HG03571 (cell line): Measurements from ENCODE around the gene KRT71.

Source experiments
- ATAC-seq: cut with Tn5 transposase; IDR thresholded peaks from one replicate; pipeline ENCODE4 v1.9.1; 2021; ENCODE audit not compliant: unreplicated experiment

KRT71 gene

DNA sequence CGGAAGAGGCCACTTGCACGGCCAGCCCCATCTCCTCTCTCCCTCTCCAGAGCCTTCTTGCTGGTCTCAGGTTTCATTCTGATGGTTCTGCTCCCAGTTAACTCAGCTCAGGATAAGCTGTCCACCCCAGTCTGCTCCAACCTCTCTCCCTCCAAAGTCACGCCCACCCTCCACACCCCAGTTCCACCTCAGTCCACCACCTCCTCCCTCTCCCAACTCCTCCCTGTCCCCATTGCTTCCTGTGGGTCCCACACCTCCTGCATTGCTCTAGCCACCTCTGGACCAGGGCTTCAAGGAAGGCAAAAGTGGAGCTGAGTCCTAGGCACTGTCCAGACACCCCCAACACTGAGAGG lies 13.1 kb downstream of the KRT71 start:
- ATAC-seq, result no peak

DNA sequence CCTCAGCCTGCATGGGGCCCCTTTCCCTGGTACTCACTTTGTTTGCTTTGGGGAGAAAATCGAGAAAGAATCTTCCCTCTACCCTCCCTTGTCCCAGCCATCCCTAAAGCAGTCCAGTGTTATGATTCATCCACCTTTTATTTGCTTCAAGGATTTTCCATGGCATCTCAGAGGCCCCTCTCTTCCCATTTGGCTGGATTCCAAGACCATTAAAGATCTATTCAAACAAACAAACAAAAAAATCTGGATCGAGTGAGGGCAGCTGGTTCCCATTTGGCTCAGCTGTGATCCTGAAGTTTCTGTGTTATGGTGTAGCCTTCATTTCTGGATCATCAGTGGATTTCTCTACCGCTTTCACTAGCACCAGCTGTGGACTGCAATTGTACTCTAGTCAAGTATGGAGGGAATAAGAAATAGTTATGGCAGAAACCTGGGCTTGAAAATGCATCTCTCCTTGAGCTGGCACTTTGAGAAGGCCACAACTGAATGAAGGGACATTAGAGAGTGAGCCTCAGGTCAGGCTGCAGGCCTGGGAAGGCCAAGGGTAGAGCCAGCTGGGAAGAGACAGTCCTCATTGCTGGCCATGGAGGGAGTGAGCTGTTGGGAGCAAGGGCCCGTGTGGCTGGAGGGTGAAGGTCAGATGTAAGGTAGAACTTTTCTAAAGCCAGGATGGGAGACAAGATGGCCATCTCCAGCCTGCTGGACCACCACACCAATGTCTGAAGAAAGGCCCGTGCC lies 13.7 kb downstream of the KRT71 start:
- no peak for ATAC-seq

DNA sequence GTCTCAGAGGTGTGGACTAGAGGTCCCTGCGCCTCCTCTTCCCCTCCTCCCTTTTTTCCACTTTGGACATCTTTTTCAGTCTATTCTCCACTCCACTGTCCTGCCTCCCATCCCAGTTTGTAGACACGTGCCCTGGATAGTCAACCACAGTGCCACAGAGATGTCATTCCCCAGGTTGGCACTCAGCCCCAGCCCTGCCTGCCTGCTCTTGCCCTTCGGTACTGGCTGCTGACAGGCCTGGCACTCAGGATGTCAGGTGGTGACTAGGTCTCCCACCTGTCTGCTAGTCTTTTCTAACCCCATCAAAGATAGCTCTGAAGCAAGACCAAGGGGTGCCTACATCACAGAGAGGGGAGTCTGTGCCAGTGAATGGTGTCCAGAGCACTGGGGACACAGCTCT lies 15.8 kb downstream of the KRT71 start:
- ATAC-seq, result no peak

DNA sequence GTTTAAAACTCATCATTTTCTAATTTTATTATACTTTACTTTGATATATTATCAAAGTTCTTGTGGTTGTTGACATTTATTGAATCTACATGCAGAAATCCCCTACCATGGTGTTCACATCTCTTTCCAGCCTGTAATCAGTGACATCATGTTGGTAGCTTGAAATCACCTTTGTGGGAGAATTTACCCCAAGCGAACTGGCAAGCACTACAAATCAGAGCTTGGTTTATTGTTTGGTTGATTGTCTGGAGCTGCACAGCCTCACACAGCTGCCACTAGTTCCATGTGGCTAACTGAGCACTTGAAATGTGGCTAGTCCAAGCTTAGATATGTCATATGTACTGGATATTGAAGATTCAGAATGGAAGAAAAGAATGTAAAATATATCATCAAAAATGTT lies 17.4 kb downstream of the KRT71 start:
- no peak for ATAC-seq

DNA sequence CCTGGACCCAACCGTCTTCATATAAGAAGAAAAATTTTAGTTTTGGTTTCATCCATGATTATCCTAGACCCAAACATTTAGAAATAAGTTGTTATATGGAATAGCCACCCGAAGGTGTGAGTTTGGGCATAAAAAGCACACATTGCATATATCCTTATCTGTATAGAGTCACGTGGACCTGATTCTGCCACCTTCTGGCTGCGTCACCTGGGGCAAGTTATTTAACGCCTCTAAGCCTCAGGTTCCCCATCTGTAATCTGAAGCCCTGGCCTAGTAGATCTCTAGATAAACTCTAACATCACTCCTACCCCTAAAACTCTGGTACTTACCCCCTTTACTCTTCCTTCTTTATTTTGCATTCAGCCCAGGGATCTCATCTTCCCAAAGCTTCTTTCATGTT lies 18.5 kb downstream of the KRT71 start:
- no peak for ATAC-seq

DNA sequence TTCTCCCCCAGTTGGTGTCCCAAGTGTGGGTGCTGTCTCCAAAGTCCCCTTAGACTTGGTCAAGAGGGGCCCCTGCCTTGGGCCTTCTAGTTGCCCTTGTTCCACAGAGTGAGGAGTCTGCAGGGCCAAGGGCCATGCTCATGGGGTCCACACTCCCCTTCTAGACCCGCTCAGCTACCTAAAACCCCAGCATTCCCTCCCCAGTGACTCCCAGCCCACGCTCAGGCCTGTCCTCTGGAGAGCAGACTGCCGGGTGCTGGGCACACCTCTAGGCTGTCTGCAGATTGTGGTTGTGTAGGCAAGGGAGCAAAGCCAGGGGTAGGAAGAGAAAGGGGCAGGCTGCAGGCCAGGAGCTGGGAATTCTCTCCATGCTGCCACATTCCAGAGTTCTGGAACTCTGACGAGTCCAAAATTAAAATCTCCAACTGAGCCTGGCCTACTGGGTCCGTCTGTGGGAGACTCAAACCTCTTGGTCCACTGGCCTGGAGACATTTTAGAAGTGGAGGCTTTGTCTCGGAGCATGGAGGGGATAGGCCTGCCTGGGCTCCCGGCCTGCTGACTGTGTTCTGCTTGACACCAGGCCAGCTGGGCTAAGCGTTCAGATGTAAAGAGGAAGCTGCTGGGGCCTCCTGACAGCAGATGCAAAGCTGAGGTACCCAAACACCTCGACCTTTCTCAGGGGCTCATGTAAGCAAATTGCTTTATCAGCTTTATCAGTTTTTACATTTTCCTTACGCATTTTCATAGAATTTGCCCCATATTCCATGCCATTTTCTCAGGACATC lies 19.1 kb downstream of the KRT71 start:
- no peak for ATAC-seq

DNA sequence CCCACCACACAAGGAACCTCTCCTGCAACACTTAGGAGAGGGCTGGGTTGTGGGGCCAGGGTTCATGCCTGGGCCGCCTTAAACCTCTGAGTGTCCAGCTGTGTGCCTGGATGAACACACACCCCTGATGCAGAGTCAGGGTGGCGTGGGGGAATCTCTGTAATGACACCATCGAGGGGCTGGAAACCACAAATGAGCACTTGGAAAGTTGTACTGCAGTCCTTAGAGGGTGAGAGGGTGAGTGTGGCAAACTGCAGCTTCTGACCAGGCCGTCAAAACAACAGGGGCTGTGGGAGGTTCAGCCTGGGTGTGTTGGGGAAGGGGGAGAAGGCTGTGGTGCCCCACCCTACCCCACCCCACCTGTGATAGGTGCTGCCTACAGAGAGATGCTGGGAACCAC lies 20.3 kb downstream of the KRT71 start:
- no peak for ATAC-seq

DNA sequence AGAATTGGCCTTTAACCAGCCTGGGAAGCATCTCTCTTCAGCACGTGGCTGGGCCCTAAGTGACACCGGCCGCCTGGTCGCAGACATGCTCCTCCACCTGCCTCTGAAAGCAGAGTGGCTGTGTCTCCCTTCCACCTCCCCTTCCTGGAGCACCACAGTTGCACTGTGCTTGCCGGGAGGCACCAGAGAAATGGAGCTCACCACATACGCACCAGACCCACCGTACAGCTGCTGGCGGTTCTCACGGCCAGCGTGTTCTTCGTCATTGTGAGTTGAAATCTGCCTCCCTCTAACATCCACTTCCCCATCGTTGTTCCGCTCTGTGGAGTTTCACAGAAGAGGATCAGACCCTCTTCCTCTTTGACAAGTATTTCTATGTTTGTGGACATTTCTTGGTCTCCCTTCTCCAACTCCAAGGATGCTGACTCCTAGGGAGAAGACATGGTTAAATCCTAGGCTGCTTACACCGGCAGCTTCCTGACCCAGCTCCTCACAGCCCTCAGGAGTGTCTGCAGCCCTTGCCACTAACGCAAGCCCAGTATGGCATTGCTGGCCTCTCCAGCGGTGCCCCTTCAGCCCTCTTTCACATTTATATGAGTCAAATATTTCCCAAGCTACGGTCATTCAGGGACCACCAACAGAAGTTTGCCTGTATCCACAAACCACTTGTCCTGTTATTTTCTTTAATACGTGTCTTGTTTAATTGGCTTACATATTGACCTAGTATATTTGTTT lies 21.2 kb downstream of the KRT71 start:
- no peak for ATAC-seq

DNA sequence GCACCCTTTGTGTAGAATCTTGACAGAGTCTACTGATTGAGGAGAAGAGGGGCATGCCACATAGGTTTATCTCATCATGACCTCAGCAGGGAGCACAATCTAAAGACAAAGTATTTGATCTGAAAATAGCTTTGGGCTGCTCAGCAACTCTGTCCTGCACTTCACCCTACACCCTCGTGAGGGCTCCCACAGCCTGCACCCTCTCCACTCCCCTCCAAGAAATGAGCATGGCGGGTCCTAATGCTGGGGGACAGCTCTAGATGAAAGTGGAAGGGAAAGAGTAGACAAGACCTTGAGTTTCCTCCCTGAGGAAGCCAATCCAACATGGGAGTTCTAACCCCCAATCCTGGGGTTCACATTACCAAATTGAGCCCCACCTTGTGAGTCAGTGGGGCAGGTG lies 22.0 kb downstream of the KRT71 start:
- no peak for ATAC-seq

DNA sequence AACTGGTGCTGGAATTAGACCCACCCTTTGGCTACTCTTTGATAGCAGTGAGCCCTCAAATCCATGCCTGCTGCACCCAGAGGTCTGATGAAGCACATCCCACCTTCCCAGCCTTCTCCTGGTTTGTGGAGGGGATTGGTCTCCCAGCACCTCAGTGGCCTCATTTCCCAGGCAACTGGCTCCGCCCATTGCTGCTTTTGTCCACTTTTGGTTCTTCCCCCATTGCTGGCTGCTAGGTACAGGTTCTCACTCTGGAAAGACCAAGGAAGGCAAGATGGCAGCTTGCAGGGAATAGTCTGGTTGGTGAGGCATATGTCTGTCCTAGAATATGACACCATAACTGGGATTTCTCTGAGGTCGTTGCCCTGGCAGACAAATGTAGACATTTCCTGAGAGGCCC lies 22.6 kb downstream of the KRT71 start:
- ATAC-seq, result no peak

DNA sequence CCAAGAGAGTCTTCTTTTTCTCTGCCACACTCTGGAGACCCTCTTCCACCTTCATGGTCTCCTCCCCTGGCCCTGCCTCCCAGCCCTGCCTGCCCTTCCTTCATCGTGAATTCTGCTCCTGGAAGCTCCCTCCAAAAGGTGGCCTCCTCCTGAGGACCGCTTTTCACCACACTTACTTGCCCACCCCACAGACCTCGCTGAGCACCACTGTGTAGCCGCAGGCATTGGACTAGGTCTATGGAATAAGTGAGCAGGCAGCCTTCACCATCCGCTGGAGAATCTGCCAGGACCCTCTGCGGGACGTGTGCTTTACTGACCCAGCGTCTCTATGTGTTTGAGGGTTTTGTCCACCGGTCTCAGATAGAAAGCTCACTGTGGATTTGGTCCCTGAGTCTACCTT lies 23.1 kb downstream of the KRT71 start:
- no peak for ATAC-seq

DNA sequence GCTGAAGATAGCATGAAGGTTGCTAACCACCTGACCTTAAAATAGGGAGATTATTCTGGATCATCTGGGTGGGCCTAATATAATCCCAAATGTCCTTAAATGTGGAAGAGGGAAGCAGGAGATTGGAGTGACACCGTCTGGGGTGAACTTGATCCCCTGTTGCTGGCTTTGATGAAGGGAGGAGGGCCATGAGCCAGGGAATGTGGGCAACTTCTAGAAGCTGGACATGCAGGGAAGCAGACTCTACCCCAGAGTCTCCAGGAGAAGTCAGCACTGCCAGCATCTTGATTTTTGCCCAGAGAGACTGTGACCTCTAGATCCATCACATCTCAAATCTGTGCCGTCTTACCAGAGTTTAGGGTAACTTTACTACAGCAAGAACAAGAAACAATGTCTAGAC lies 23.5 kb downstream of the KRT71 start:
- no peak for ATAC-seq

DNA sequence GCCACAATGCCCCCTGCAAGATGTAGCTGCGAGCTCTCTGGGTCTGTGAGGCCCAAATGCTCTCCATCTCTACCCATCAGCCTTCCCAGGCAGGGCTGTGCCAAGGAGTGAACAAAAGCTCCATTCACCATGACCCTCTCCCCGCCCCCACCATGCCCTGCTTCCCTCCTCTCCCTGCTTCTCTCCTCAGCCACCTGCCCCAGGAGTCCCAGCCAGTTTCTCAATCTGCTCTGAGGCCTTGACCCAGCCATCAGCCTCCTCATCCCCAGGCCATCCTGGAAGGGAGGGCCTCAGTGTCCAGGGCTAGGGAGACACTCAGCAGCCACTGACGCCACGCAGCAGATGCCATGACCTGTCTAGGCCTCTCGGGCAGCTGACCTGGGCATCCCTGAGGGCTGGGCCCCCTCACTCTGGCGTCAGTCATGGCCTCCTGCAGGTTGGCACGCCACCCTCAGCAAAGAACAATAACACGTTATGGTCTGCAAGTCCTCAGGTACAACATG lies 24.3 kb downstream of the KRT71 start:
- no peak for ATAC-seq

DNA sequence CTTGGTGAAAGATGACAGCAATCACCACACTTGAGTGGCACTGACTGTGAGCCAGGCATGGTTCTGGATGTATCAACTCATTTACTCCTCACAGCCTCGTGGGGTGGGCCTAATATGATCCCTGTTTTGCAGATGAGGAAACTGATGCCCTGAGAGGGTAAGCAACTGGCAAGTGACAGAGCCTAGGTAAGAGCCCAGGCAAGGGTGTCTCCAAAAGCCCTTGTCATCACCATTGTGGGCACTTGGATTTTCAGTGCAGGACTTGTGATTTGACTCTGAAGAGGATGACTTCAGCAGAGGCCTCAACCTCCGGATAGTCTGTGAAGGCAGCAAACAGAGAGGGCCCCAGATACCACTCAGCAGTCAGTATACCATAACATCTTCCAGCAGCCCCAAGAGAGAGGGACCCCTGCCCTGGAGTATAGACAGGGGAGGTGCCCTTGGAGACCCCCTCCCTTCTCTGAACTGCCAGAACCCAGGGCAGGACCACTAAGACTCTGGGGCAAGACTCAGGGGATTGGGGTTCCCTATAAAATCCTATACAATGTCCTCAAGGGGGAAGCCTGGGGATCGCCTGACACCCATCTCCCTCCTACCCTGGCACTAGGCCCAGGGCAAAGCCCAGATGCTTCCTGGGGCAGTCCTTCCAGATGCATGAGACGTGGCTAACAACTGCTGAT lies 25.7 kb downstream of the KRT71 start:
- no peak for ATAC-seq

DNA sequence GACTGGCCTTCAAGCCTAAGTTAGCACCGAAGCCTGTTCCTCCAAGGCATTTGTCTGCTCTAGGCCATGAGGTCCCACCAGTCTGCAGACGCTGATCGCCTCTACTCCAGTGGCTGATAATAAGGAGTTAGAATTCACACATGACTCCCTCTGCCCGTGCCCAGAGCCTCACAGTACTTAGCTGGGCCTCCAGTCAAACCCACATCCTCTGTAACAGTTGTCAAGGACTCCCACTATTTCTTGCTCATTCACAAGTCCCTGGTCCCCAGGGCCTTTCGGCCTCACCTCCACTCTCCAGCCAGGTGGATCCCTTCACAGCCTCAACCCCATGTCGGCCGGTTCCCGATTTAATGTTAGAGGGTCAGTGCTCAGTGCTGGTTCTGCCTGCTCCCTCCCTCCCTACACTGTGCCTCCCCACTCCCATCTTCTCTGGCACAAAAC lies 26.4 kb downstream of the KRT71 start:
- ATAC-seq, result no peak

DNA sequence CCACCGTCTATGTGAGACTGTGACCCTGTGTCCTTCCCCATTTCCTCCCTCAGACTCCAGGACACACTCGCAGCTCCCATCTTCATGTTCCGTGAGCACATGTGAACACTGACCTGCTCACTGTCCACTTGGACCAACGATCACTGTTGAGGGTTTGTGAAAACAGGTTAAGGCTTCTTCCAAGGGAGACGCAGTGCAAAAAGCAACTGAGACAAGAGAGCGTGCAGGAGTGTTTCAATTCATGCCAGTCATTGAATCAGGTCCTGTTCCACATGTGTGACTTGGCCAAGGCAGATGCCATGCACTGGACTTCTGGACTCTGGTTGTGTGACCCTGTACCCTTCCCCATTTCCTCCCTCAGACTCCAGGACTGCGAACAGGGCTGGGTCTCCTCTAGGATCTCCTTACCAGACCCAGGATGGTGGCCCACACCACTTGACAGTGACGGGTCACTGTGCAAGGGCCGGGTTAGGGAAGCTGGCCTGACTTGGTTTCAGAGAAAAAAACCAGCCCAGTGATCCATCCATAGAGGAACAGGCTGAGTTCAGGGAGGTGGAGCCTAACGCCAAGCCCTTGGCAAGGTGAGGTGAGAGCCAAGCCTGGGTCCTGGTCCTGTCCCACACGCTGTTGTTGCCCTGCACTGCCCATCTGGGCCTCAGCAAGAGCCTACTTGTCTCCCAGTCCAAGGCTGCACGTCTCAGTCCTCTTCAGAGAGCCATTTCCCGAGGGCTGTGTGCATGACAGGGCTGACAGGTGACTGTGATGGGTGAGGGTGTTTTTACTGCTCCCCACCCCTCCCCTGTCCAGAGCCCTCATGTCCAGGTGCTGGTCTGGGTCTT lies 27.1 kb downstream of the KRT71 start:
- ATAC-seq, result no peak

DNA sequence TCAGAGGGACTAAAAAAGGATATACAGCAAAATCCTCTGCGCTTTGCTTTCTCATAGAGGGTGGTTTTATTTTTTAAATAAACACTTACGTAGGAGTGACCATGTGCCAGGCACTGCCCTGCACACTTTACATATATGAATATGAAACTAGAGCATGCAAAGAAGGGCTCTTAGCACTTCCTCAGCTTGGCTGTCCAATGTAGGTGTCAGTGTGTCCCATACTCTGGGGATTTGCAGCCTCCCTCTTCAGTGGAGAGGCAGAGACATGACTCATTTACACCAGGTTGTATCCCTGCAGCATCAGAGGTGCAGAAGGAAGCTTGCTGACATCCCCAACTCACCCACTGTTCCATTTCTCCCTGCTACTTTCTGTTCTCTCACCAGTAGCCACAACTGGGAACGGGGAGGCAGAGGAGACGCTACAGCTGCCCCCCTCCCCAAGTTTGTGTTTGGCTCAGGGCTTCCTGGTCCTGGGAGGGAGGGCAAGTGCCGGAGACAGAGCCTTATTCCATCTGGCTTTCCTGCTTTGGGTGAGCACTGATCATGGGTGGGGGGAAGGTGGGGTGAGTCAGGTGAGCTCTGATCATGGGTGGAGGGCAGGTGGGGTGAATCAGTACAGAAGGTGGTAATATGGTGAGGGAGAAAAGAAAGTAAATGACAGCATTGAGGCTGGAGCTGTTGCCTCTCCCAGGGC lies 27.9 kb downstream of the KRT71 start:
- no peak for ATAC-seq

DNA sequence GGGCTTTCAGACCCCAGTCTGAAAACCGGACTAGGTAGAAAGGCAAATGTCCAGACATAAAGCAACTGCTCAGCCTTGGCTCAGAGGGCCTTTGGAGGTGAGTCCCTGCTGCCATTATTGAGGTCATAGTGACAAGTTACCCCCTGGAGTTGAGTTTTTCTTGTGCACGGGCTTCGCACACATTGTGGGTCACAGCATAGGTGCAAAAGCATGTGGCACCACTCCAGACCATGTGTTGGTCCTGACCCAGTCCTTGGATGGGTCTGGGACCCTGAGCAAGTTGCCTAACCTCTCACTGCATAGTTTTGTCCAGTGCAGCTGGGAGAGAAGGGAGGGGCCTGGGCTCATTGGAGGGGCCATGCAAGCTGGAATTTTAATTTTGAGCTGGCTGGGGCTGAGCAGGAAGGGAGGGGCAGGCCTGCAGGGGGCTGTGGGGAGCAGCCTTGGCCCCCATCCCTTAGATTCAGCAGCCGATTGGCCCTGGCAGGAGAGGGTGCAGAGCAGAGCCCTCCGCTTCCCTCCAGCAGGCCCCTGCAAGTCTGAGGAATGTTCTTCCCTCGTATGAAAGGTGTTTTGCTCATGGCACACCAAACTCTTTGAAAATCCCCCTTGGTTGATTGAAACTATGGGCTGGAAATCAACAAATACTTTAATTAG lies 28.6 kb downstream of the KRT71 start:
- no peak for ATAC-seq

DNA sequence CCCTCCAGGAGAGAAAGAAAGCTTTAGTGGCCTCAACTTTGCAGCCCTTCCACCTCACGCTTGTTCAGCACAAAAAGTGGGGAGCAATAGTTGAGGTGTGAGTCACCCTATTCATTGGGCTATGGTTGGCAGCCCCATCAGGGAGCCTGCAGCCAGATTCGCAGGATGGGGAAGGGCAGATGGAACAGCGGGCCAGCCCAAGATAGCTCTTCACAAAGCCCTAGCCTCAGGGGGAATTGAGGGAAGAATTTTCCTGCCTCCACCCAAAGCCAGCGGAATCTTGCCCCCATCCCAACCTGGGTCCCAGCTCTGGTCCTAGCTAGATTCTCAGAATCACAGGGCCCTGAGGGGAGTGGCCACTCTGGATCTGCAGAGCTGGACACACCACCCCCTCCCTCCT lies 29.1 kb downstream of the KRT71 start:
- no peak for ATAC-seq
